Activated CD4-positive, CD25-positive, alpha-beta regulatory T cell treated with anti-CD3 and anti-CD28 coated beads, Interleukin-2, amount 50 U/mL, for 16 hours (primary cell): ENCODE results near the gene TMOD1.
"Not testable (repeated sequence)": the region's sequence is repeated elsewhere in the genome, so short reads cannot be mapped to it uniquely, and the experiment has no call there.

Experiments used
- DNase-seq: peaks from one replicate; pipeline ENCODE4 v3.0.0-alpha.2; 2020; ENCODE audit warnings: low read depth, low spot score

TMOD1 gene

DNA sequence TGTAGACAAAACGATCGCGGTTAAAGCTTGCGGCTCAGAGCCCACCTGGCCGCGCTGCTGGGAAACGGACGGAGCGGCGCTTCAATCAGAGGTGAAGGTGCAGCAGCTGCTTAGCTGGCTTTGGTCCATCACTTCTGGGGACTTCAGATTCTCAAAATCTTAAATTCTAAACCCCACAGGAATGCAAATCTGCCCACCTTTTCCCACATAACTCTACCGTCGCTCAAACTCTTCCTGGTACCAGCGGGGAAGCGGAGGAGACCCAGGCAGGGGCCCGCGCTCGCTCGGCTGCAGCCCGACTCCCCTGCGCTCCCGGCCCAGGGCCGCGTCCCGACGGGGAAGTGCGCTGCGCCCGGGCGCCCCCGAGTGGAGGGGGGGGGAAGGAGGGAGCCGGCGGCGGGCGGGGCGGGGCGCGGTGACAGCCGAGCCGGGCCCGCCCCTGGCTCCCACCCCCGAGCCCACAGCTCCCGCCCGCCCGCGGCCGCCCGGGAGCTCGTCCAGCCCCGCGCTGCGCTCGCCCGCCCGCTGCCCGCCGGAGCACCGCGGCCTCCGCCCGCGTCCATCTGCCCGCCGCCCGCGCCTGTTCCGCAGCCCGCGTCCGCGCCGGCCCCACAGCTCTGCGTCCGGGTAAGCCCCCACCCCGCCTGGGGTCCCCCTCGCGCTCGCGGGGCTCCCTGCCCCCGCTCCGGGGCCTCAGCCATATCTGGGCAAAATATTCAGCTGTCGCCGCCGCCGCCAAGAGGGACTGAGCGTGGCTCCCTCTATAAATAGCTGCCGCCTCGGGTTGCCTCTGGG, at the start of gene TMOD1:
TMOD1 (plus strand) TSS at position 490 of the 795 bp plus-strand sequence. CDS start 22,523 bp downstream, outside the sequence.
- DNase-seq, result no peak

DNA sequence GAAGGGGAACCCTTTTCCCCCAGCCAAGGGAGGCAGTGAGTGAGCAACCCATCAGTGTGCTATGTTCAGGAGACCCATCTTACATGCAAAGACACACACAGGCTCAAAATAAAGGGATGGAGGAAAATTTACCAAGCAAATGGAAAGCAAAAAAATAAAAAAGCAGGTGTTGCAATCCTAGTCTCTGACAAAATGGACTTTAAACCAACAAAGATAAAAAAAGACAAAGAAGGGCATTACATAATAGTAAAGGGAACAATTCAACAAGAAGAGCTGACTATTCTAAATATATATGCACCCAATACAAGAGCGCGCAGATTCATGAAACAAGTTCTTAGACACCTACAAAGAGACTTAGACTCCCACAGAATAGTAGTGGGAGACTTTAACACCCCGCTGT, 47.9 kb upstream of the TMOD1 start:
- DNase-seq, result not testable (repeated sequence)

DNA sequence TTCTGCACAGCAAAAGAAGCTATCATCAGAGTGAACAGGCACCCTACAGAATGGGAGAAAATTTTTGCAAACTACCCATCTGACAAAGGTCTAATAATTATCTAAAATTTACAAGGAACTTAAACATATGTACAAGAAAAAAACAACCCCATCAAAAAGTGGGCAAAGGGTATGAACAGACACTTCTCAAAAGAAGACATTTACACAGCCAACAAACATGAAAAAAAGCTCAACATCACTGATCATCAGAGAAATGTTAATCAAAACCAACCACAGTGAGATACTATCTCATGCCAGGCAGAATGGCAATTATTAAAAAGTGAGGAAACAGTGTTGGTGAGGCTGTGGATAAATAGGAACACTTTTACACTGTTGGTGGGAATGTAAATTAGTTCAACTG, 44.6 kb upstream of the TMOD1 start:
- not testable (repeated sequence) for DNase-seq

DNA sequence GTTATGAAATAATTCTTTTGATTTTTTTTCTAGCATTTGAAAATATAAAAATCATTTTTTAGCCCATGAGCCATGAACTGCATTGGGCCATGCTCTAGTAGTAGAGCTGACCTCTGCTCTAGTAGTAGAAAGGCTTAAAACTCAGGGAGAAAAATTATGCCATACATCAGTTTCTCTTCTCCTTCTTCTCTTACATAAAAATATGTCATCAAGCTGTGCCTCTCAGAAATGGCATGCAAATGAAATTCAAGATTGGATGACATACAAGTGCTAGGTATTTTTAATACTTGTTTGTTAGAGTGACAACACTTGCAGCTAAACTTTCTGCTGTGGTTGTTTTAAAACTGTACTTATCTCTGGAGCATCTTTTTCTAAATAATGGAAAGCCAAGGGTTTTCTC, 42.1 kb upstream of the TMOD1 start:
- DNase-seq, result no peak

GRCh38 chr9:97462159-97462558, 39.3 kb upstream of the TMOD1 start:
- DNase-seq, result no peak

- no peak for DNase-seq
These were observed 38.6 kb upstream of the TMOD1 start for GRCh38 chr9:97462914-97463313.

DNA sequence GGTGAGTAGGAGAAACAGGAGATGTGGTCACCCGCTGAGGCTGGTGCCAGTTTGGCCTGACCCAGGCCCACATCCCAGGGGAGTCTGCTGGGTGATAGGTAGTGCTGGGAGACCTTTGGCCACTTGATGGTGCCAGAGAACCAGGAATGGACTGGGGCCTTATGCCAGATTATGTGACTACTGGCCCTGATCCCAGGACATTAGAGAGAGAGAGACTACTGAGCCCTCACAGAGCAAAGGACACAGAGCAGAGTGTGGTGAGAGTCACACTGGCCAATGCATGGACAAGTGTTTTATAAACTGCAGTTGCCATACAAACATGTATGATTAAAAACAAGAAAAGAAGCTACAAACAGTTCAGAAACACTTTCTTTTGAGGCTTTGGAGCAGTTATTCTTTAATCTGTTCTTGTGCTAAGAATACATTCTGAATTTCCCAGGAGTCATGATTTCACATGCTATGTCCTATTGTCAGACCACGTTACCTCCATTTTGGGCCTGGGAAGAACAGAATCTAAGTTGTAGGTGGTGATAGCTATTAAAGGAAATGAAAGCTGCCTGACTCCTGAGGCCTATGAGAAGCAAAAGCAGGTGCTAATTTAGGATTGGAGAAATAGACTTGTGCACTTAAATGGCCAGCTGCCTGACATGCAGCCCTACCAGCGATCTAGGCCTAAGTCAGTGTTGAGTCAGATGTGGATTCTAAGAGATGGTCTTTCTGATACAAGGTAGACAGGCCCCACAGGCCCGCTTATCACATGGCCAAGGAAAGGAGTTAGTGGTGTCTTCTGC, 32.6 kb upstream of the TMOD1 start:
- DNase-seq, result no peak

- DNase-seq, result no peak
These were observed 31.4 kb upstream of the TMOD1 start for GRCh38 chr9:97470076-97470475.

- DNase-seq, result no peak
These were observed 27.7 kb upstream of the TMOD1 start for GRCh38 chr9:97473717-97474116.

GRCh38 chr9:97474372-97474925, 27.0 kb upstream of the TMOD1 start:
- DNase-seq, result no peak

- no peak for DNase-seq
These were observed 26.4 kb upstream of the TMOD1 start for GRCh38 chr9:97475059-97475458.

DNA sequence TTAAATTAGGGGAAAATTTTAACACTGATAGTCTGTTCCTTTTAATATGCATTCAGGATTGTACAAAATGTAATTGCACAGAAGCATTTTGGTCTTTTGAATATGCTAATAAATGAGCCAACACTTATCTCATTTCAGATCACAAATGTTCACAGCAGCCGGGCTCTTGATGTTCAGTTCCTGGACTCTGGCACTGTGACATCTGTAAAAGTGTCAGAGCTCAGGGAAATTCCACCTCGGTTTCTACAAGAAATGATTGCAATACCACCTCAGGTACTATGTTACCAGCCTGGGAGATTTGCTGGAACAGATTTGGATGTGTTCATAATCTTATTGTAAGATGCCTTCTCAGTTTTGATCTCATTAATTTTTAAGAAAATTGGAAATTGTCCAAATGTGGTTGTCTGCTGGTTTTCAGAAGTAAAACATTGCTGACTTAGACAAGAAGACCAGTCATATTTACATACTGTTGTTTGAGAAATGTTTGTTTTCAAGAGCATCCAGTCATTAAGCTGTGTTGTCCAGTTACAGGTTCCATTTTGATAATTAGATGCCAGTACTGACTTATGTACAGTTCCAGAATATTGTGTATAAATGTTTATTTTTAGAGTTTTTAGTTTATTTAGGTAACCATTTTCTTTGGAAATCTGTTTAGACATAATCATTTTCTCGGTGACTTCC, 23.0 kb upstream of the TMOD1 start:
- no peak for DNase-seq

DNA sequence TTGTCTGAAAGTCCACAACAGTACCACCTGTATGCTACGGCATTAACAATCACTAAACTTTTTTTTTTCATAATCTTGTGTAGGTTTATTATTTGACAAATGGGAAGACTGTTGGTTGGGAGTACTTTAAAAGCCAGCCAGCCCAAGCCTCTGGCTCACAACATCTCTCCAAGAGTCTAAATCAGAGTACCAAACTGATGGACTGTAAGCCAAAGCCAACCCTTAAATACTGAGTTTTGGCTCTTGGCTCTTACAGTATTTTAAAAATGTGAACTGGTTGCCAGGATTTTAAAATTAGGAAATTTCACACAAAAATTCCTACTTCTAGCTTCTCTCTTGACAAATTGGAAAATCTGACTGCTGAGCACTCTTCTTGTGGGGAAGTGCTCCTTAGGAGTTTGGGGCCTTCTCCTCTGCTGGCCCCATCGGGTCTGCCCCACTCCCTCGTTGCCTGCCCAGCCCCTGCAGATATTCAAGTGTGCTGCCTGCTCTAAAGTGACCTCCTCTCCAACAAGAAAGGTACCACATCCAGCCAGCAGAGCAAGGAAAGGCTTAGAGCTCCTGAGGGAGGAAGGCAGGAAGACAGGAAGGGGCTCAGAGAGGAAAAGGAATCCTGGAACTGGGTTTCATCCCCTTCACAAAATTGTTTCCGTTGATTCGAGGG, 21.8 kb upstream of the TMOD1 start:
- DNase-seq, result no peak

- no peak for DNase-seq
These were observed 21.3 kb upstream of the TMOD1 start for GRCh38 chr9:97480174-97480573.

- no peak for DNase-seq
These were observed 20.7 kb upstream of the TMOD1 start for GRCh38 chr9:97480749-97481148.

DNA sequence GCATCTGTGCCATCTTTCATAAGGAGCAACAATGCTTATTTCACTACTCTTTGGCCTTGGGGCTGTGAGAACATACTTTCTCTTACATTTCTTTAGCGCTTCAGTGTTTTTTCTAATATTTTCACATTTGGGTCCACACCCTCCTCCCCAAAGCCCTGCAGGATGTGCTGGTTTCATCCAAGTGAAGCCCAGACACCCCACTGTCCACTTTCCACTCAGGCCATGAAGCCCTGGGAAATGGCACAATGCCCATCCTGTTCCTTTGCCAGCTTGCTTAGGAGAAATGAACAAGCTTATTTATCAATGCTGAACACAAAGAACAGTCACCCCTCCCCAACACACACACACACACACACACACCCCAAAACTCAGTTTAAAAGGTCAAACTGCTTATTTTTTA, 17.3 kb upstream of the TMOD1 start:
- no peak for DNase-seq

GRCh38 chr9:97487107-97487506, 14.4 kb upstream of the TMOD1 start:
- DNase-seq, result no peak

DNA sequence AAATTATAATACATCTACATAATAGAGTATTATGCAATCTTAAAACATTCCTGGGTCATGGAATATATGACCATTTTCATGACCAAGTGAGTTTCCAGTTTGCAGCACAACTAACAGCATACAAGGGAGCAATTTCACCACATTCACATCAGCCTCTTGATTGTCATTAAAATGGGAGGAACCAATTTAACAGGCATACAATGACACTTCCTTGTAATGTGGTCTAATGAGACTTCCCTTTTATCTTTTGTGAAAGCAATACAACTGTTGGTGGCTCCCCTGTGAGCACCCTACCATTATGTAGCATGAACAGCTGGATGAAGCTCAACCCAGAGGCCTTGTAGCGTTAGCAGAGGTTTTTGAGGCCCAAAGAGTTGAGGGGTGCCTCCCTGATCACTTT, 13.6 kb upstream of the TMOD1 start:
- no peak for DNase-seq

DNA sequence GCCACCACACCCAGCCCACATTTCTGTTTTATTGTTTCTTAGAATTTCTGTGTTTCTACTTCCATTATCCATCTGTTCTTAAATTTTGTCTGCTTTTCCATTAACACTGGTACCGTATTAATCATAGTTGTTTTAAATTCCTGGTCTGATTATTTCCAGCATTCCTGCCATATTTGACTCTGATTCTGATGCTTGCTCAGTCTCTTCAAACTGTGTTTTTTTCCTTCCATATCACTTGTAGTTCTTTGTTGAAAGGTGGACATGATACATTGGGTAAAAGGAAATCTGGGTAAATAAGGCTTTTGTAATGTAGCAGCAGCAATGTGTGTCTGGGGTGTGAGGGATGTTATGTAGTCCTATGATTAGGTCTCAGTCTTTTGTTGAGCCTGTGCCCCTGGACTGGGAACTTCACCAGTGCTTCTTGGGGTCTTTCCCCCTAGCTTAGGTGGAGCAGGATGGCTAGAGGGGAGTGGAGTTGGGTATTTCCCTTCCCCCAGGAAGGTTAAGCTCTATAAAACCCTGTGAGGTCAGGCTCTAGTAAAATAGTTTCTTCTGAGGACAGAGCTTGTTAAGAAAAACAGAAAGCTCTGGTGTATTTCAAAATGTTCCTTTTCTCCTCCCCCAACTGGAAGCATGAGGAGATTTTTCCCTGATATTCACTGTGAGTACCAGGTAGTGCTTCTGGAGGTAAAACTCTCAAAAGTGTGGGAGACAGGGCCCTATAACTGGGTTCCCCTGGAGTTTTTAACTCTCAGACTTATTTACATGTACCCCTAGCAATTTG, 10.1 kb upstream of the TMOD1 start:
- no peak for DNase-seq

DNA sequence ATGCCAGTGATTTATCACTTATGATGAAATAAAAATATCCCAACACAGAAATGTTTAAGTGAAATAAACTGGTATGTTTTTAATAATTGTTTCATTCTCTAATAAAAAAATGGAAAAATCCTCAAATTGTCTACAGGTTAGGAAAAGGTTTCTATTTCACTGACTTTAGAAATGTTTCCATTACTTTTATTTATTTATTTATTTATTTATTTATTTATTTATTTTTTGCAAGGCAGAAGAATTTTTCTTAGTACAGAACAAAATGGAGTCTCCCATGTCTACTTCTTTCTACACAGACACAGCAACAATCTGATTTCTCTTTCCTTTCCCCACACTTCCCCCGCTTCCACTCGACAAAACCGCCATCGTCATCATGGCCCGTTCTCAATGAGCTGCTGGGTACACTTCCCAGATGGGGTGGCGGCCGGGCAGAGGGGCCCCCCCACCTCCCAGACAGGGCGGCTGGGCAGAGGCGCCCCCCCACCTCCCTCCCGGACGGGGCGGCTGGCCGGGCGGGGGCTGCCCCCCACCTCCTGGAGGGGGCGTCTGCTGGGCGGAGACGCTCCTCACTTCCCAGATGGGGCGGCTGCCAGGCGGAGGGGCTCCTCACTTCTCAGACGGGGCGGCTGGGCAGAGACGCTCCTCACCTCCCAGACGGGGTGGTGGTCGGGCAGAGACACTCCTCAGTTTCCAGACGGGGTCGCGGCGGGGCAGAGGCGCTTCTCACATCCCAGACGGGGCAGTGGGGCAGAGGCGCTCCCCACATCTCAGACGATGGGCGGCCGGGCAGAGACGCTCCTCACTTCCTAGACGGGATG, 3.7 kb upstream of the TMOD1 start:
- not testable (repeated sequence) for DNase-seq
